Measurements from ENCODE around the gene LRRN4CL. TPM values are rescaled to one million over a fixed set of nuclear protein-coding genes. Genes with fewer than 3 reads are reported as not detected.

The LRRN4CL gene
- total and polyA plus RNA-seq, 2 of the 8 experiments (the other 6 are each of a cell fraction or from before 2014, with no cell fraction given): 0.05 to 0.26 TPM

DNA sequence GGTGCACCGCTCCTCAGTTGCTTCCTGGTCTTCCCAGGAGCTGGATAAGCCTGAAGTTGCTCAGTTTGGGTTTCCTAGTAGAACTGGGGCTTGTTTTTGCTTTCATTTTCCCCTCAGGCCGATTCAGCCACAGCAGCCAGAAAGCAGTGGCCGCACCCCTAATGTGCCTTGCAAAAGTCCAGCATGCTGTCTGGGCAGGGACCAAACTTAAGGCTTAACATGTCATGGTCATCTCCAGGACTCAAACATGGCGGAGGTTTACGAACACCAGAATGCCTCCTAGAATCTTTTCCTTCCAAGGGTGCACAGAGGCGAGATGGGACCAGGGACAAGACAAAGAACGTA, 20.6 kb upstream of the LRRN4CL start (continued):
- TF ChIP-seq, protein P1, sequence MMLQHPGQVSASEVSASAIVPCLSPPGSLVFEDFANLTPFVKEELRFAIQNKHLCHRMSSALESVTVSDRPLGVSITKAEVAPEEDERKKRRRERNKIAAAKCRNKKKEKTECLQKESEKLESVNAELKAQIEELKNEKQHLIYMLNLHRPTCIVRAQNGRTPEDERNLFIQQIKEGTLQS (IDR thresholded peaks at IDR 0.05; ENCODE audit: insufficient read depth, low read depth, low read length): no peak
- TF ChIP-seq PHF8 (conservative IDR thresholded peaks at IDR 0.05; ENCODE audit: low read depth, low read length): no peak; the same call in 1 of the 2 replicates
- TF ChIP-seq TAF1 (IDR thresholded peaks at IDR 0.05; ENCODE audit: low read depth, low read length): peak; percentile 71
- TF ChIP-seq CEBPB (IDR thresholded peaks at IDR 0.05; ENCODE audit: low read depth, low read length): no peak

Data from H1 (cell line).